ENCODE measurements around the gene SV2A. TPM values are rescaled to one million over a fixed set of nuclear protein-coding genes. Genes with fewer than 3 reads are reported as not detected.

The SV2A gene
- total RNA-seq, 1 donor: 23.2 TPM

DNA sequence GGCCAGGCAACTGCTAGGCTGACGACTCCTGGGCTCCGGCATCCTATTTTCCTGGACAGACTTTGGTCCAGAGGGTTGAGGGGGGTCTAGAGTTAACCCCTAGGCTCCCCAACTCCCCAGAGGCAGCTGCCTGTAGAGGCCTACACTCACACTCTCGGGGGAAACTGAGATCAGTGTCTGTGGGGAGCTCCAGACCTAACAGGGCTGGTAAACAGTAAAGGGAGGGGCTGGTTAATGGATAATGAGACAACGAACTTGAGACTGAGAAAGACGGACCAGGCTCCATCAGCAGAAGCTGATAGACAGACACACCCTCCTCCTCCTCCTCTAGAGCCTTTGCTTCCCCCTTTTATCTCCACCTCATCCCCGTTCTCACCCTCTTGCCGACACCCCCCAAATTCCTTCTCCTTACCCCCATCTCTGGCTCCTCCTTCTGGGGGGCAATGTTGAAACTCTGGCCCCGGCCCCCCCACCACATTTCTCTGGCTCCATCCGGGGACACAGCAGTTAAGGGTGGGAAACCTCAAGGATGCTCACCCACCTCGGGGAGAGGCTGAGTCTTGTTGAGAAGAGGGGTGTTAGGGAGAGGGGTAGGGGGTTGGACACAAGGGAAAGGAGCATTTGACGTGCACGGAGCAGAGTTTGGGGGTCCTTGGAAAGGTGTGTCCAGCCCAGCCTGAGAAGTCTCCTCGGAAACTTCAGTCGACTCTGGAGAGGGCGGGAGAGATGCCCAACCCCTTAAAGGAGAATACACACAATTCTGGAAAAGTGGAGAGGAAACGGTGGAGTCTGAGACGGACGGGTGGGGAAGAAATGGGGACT lies 18.7 kb upstream of the SV2A start, which contains the start of gene MTMR11:
MTMR11 (minus strand) TSS at position 710 of the 822 bp plus-strand sequence; CDS start at position 478, 232 bp downstream.
- TF ChIP-seq, protein P1, sequence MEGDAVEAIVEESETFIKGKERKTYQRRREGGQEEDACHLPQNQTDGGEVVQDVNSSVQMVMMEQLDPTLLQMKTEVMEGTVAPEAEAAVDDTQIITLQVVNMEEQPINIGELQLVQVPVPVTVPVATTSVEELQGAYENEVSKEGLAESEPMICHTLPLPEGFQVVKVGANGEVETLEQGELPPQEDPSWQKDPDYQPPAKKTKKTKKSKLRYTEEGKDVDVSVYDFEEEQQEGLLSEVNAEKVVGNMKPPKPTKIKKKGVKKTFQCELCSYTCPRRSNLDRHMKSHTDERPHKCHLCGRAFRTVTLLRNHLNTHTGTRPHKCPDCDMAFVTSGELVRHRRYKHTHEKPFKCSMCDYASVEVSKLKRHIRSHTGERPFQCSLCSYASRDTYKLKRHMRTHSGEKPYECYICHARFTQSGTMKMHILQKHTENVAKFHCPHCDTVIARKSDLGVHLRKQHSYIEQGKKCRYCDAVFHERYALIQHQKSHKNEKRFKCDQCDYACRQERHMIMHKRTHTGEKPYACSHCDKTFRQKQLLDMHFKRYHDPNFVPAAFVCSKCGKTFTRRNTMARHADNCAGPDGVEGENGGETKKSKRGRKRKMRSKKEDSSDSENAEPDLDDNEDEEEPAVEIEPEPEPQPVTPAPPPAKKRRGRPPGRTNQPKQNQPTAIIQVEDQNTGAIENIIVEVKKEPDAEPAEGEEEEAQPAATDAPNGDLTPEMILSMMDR (IDR thresholded peaks at IDR 0.05; ENCODE audit: extremely low read depth, low read depth, low read length): no peak
- no peaks in the 10 kb centered on the region for H3K27me3 ChIP-seq (ENCODE audit: insufficient read depth, low read length)
- DNase-seq (ENCODE audit: insufficient read length, low spot score, missing footprints): peak; percentile 90
- peak within 1 kb of the TSS; percentile 89 for H3K4me3 ChIP-seq (ENCODE audit: insufficient read depth, low read length)
- no peaks in the 10 kb centered on the region for H3K9me3 ChIP-seq (ENCODE audit: low read depth, low read length)
- H3K36me3 ChIP-seq (ENCODE audit: insufficient read depth, low read length): peaks cover 14% of the 10 kb centered on the region
- H3K27ac ChIP-seq (ENCODE audit: low read depth, low read length): peak within 1 kb of the TSS; percentile 17
- peak within 1 kb of the TSS; percentile 77 for H2AFZ ChIP-seq (ENCODE audit: low read length)
- H3K4me2 ChIP-seq (ENCODE audit: insufficient read depth, low read length): peak within 1 kb of the TSS; percentile 98
- peaks cover 37% of the 10 kb centered on the region for H3K4me1 ChIP-seq (ENCODE audit: insufficient read depth, low read length)
- peaks cover 9% of the 10 kb centered on the region for H3K79me2 ChIP-seq (ENCODE audit: insufficient read depth, low read length)
- H4K20me1 ChIP-seq (ENCODE audit: insufficient read depth, low read length): no peaks in the 10 kb centered on the region

DNA sequence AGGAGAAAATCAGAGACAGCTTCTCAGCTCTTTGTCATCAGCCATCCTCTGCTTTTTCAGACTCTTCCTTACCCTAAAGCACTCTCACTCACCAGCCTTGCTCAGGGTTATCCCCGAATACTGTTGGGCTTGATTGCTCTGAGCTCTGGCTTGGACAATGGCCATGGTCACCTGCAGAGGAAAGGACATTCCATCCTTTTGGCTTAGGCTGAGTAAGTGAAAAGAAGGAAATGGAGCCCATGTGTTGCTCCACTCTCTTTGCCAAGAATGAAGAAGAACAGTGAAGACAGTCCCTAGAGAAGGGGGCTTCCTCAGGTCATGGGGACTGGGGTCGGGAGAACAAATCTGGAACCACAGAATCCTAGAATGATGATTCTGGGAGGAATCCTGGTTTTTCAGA lies 16.7 kb upstream of the SV2A start:
- H4K20me1 ChIP-seq (ENCODE audit: insufficient read depth, low read length): no peaks in the 10 kb centered on the region
- TF ChIP-seq, protein P1 (IDR thresholded peaks at IDR 0.05; ENCODE audit: extremely low read depth, low read depth, low read length): no peak

DNA sequence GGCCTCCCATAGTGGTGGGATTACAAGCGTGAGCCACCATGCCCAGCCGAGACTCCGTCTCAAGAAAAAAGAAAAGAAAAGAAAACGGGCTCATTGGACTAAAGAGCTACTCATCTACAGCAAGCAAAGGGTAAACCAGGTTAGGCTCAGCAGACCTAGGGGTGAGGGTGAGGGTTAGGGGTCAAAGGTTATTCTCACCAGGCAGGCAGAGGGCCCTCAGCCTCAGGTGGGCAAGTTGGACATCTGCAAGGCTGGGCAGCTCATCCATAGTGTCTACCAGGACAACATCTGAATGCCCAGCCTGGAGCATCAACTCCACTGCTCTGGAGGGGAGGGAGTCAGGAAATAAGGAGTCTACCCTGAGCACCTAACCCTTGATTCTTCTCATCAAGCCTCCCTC lies 15.6 kb upstream of the SV2A start:
- Histone ChIP-seq H3K36me3 (ENCODE audit: insufficient read depth, low read length) (peaks cover 26% of the 10 kb centered on the region), H3K4me3 (ENCODE audit: insufficient read depth, low read length) (no peak overlapping the region), H3K27me3 (ENCODE audit: insufficient read depth, low read length) (no peaks in the 10 kb centered on the region), H3K4me2 (ENCODE audit: insufficient read depth, low read length) (no peak overlapping the region), H2AFZ (ENCODE audit: low read length) (no peak overlapping the region), H3K4me1 (ENCODE audit: insufficient read depth, low read length) (peaks cover 28% of the 10 kb centered on the region), H3K27ac (ENCODE audit: low read depth, low read length) (no peak overlapping the region), H4K20me1 (ENCODE audit: insufficient read depth, low read length) (no peaks in the 10 kb centered on the region), H3K79me2 (ENCODE audit: insufficient read depth, low read length) (peaks cover 9% of the 10 kb centered on the region), H3K9me3 (ENCODE audit: low read depth, low read length) (no peaks in the 10 kb centered on the region)
- DNase-seq (ENCODE audit: insufficient read length, low spot score, missing footprints): no peak
- TF ChIP-seq, protein P1 (IDR thresholded peaks at IDR 0.05; ENCODE audit: extremely low read depth, low read depth, low read length): no peak

More for the DNA sequence above, 16.7 kb upstream of the SV2A start:
- Histone ChIP-seq H3K36me3 (ENCODE audit: insufficient read depth, low read length) (peaks cover 26% of the 10 kb centered on the region), H2AFZ (ENCODE audit: low read length) (no peak overlapping the region), H3K4me3 (ENCODE audit: insufficient read depth, low read length) (no peak overlapping the region), H3K79me2 (ENCODE audit: insufficient read depth, low read length) (peaks cover 9% of the 10 kb centered on the region), H3K27me3 (ENCODE audit: insufficient read depth, low read length) (no peaks in the 10 kb centered on the region), H3K4me1 (ENCODE audit: insufficient read depth, low read length) (peaks cover 30% of the 10 kb centered on the region), H3K27ac (ENCODE audit: low read depth, low read length) (no peak overlapping the region), H3K9me3 (ENCODE audit: low read depth, low read length) (no peaks in the 10 kb centered on the region), H3K4me2 (ENCODE audit: insufficient read depth, low read length) (no peak overlapping the region)
- no peak for DNase-seq (ENCODE audit: insufficient read length, low spot score, missing footprints)

DNA sequence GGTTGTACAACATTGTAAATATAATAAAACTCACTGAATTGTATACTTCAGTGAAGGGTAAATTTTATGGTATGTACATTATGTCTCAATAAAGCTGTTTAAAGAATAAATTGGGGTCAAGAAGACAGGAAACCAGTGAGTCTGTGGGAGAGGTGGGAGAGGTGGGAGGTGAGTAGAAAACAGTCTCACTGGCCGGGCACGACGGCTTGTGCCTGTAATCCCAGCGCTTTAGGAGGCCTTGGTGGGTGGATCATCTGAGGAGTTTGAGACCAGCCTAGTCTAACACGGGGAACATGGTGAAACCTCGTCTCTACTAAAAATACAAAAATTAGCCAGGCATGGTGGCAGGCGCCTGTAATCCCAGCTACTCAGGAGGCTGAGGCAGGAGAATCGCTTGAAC lies 14.8 kb upstream of the SV2A start:
- TF ChIP-seq, protein P1 (IDR thresholded peaks at IDR 0.05; ENCODE audit: extremely low read depth, low read depth, low read length): no peak
- peaks cover 22% of the 10 kb centered on the region for H3K4me1 ChIP-seq (ENCODE audit: insufficient read depth, low read length)
- H3K4me2 ChIP-seq (ENCODE audit: insufficient read depth, low read length): no peak overlapping the region

More for the DNA sequence above, 14.8 kb upstream of the SV2A start:
- no peak overlapping the region for H2AFZ ChIP-seq (ENCODE audit: low read length)
- H3K4me3 ChIP-seq (ENCODE audit: insufficient read depth, low read length): no peak overlapping the region
- no peak for DNase-seq (ENCODE audit: insufficient read length, low spot score, missing footprints)
- H3K79me2 ChIP-seq (ENCODE audit: insufficient read depth, low read length): peaks cover 11% of the 10 kb centered on the region
- H3K36me3 ChIP-seq (ENCODE audit: insufficient read depth, low read length): peaks cover 26% of the 10 kb centered on the region
- H3K27me3 ChIP-seq (ENCODE audit: insufficient read depth, low read length): no peaks in the 10 kb centered on the region
- H4K20me1 ChIP-seq (ENCODE audit: insufficient read depth, low read length): peaks cover under 1% of the 10 kb centered on the region
- H3K27ac ChIP-seq (ENCODE audit: low read depth, low read length): no peak overlapping the region
- H3K9me3 ChIP-seq (ENCODE audit: low read depth, low read length): no peaks in the 10 kb centered on the region

All from osteoblast (primary cell).